Fibroblast of lung (primary cell): ENCODE data around the gene C1R.
"Not testable (repeated sequence)": the region's sequence is repeated elsewhere in the genome, so short reads cannot be mapped to it uniquely, and the experiment has no call there.

Experiments
- EZH2 ChIP-seq: IDR thresholded peaks from 2 replicates; pipeline ENCODE4 v1.5.1; 2012; ENCODE audit warnings: low read length, control low read depth, mild to moderate bottlenecking; ENCODE audit errors: missing control alignments
- TF ChIP-seq, protein P1 (sequence below), 2 donors: IDR thresholded peaks in 1 of 2; conservative IDR thresholded peaks in 1 of 2; 1 replicate in 1 of 2; 2 replicates in 1 of 2; pipeline ENCODE4 v1.5.1; 2011 to 2012; ENCODE audit warnings: low read length in 2 of 2, control low read depth in 1 of 2, inconsistent platforms in 1 of 2, low read depth in 1 of 2, mild to moderate bottlenecking in 1 of 2

DNA sequence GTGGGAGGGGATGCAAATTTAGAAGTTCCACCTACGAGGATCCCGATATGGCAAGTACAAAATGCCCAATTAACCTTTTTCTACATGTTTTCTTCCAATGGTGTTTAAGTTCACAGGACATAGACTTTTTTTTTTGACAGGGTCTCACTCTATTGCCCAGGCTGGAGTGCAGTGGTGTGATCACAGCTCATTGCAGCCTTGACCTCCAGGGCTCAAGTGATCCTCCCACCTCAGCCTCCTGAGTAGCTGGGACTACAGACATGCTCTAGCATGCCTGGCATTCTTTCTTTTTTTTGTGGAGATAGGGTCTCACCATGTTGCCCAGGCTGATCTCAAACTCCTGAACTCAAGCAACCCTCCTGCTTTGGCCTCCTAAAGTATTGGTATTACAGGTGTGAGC, 36.5 kb downstream of the C1R start:
- not testable (repeated sequence) for TF ChIP-seq EZH2
- TF ChIP-seq, protein P1, sequence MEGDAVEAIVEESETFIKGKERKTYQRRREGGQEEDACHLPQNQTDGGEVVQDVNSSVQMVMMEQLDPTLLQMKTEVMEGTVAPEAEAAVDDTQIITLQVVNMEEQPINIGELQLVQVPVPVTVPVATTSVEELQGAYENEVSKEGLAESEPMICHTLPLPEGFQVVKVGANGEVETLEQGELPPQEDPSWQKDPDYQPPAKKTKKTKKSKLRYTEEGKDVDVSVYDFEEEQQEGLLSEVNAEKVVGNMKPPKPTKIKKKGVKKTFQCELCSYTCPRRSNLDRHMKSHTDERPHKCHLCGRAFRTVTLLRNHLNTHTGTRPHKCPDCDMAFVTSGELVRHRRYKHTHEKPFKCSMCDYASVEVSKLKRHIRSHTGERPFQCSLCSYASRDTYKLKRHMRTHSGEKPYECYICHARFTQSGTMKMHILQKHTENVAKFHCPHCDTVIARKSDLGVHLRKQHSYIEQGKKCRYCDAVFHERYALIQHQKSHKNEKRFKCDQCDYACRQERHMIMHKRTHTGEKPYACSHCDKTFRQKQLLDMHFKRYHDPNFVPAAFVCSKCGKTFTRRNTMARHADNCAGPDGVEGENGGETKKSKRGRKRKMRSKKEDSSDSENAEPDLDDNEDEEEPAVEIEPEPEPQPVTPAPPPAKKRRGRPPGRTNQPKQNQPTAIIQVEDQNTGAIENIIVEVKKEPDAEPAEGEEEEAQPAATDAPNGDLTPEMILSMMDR (conservative IDR thresholded peaks at IDR 0.05 in 1 of 2, IDR thresholded peaks at IDR 0.05 in 1 of 2; ENCODE audit: low read depth in 1 of 2, low read length in 2 of 2), result not testable (repeated sequence)
